Measurements from ENCODE around the gene LIN9. TPM values are rescaled to one million over a fixed set of nuclear protein-coding genes. Genes with fewer than 3 reads are reported as not detected.

LIN9 gene
- total RNA-seq, 1 donor from 2014 or later: 19.5 TPM

DNA sequence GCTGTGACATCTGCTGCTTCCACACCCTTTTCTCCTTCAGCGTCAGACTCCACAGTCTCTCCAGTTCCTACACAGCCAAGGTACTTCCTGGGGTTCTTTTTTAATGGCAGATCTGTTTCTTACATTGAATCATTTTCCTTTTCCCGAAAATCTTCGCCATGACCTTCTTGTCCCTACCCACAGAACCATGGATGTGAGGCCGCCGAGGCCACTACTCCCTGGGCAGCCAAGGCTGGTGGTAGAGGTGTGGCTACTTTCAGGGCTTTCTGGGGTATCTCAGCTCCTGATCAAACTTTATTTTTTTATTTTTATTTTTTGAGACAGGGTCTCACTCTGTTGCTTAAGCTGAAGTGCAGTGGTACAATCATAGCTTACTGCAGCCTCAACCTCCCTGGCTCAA, 9.5 kb upstream of the LIN9 start:
- no peak for TF ChIP-seq CTCF (IDR thresholded peaks at IDR 0.05; ENCODE audit: borderline replicate concordance)
- no peak overlapping the region for H3K4me3 ChIP-seq
- H3K9me3 ChIP-seq (replicated peaks): no peaks in the 10 kb centered on the region
- intact Hi-C loops (cut with micrococcal nuclease): no loop called here
- H3K27me3 ChIP-seq (ENCODE audit: low read depth): peaks cover 22% of the 10 kb centered on the region
- H3K4me1 ChIP-seq: no peaks in the 10 kb centered on the region
- no peak overlapping the region for H3K27ac ChIP-seq (replicated peaks)
- DNase-seq: no peak
- H3K36me3 ChIP-seq: no peaks in the 10 kb centered on the region

GRCh38 chr1:226314055-226314454, 5.1 kb upstream of the LIN9 start:
- DNase-seq: no peak
- Histone ChIP-seq H3K4me3 (no peak overlapping the region), H3K9me3 (replicated peaks) (no peaks in the 10 kb centered on the region), H3K27ac (replicated peaks) (no peak overlapping the region), H3K27me3 (ENCODE audit: low read depth) (peaks cover 8% of the 10 kb centered on the region), H3K36me3 (no peaks in the 10 kb centered on the region), H3K4me1 (peaks cover 10% of the 10 kb centered on the region)
- TF ChIP-seq CTCF (IDR thresholded peaks at IDR 0.05; ENCODE audit: borderline replicate concordance): no peak
- intact Hi-C loops (cut with micrococcal nuclease): no loop called here

DNA sequence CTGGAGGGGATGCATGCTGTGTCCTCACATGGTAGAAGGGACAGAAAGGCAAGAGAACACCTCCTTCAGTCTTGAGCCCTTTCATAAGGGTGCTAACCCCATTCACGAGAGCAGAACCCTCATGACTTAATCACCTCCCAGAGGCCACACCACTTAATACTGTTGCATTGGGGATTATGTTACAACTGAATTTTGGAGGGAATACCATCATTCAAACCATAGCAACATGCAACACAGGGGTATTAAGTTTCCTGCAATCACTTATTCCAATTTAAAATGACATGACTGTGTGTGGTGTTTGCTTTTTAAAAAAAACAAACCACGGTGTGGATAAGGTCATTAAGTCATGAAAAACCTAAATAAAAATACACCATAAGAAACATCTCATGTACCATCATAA, 3.1 kb upstream of the LIN9 start:
- H3K4me3 ChIP-seq: no peak overlapping the region
- H3K4me1 ChIP-seq: peaks cover 26% of the 10 kb centered on the region
- intact Hi-C loops (cut with micrococcal nuclease): no loop called here
- H3K27me3 ChIP-seq (ENCODE audit: low read depth): no peaks in the 10 kb centered on the region
- DNase-seq: no peak
- no peak overlapping the region for H3K27ac ChIP-seq (replicated peaks)
- H3K9me3 ChIP-seq (replicated peaks): no peaks in the 10 kb centered on the region
- no peaks in the 10 kb centered on the region for H3K36me3 ChIP-seq
- TF ChIP-seq CTCF (IDR thresholded peaks at IDR 0.05; ENCODE audit: borderline replicate concordance): no peak

- Histone ChIP-seq H3K4me3 (no peak overlapping the region), H3K27ac (replicated peaks) (no peak overlapping the region), H3K27me3 (ENCODE audit: low read depth) (no peaks in the 10 kb centered on the region), H3K4me1 (peaks cover 30% of the 10 kb centered on the region), H3K36me3 (no peaks in the 10 kb centered on the region), H3K9me3 (replicated peaks) (no peaks in the 10 kb centered on the region)
- intact Hi-C loops (cut with micrococcal nuclease): no loop called here
- no peak for TF ChIP-seq CTCF (IDR thresholded peaks at IDR 0.05; ENCODE audit: borderline replicate concordance)
- no peak for DNase-seq
These were observed 2.4 kb upstream of the LIN9 start for GRCh38 chr1:226311376-226311775.

DNA sequence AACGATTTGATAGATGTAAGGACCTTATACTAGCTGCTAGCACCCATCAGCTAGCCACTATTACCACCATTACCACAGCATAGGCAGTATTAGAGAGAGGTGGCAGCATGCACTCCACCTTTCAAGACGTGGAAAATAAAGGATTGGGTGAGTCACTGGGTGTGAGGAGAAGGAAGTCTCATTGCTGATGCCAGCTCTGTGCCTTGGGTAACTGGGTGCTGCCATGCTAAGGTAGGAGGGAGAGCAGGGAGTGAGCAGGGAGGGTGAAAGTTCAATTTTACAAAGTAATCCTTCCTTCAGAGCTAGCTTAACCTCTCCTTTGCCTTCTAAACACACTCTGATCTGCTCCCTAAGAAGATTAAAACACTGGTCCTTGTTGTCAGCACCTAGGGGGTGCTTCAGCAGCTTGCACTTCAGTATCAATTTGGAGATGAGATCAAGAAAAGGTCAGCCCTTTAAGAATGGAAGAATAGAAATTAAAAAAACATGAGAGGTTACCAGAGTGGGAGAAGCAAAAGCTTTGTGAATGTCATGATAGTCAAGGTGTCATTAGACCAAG, 1.8 kb upstream of the LIN9 start:
- H3K4me3 ChIP-seq: no peak overlapping the region

More for the DNA sequence above, 1.8 kb upstream of the LIN9 start:
- no peak for DNase-seq
- no peak overlapping the region for H3K27ac ChIP-seq (replicated peaks)
- TF ChIP-seq CTCF (IDR thresholded peaks at IDR 0.05; ENCODE audit: borderline replicate concordance): no peak
- no peaks in the 10 kb centered on the region for H3K9me3 ChIP-seq (replicated peaks)
- intact Hi-C loops (cut with micrococcal nuclease): no loop called here
- no peaks in the 10 kb centered on the region for H3K36me3 ChIP-seq
- H3K27me3 ChIP-seq (ENCODE audit: low read depth): no peaks in the 10 kb centered on the region
- H3K4me1 ChIP-seq: peaks cover 36% of the 10 kb centered on the region
